Measurements from ENCODE around the gene STAU1. TPM values are rescaled to one million over a fixed set of nuclear protein-coding genes. Genes with fewer than 3 reads are reported as not detected.

STAU1 gene
- total and polyA plus RNA-seq, 2 of the 13 experiments (the other 11 are each of a cell fraction or from before 2014, with no cell fraction given): 119 to 133 TPM

DNA sequence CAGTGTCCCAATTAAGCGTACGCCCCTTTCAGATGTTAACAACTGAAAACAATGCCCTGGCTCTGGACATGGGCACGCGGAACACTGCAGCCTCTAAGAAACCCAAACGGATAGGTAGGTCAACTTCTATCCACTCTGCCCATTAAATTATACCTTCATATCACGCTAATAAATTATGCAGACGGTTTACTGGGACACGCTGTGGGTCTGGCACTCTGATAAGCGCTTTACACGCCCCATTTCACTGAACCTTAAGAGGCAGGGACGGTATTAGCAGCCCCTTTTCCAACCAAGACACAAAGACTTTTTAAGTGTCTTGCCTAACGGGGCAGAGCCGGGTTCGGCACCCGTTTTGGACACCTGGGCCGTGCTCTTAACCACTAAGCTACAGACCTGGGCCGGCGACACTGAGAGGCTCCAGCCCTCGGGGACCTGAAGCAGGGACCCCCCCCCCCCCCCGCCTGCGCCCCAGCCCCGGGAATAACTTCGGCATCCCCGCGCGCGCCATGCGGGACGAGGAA lies 744 bp downstream of the STAU1 start (continued):
- TF ChIP-seq, protein P1, sequence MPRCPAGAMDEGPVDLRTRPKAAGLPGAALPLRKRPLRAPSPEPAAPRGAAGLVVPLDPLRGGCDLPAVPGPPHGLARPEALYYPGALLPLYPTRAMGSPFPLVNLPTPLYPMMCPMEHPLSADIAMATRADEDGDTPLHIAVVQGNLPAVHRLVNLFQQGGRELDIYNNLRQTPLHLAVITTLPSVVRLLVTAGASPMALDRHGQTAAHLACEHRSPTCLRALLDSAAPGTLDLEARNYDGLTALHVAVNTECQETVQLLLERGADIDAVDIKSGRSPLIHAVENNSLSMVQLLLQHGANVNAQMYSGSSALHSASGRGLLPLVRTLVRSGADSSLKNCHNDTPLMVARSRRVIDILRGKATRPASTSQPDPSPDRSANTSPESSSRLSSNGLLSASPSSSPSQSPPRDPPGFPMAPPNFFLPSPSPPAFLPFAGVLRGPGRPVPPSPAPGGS (CRISPR knock-in tag; IDR thresholded peaks at IDR 0.05): no peak
- TF ChIP-seq PHB2 (IDR thresholded peaks at IDR 0.05; ENCODE audit: partially characterized antibody) (no peak), RBM39 (IDR thresholded peaks at IDR 0.05; ENCODE audit: low read depth, low read length, poor library complexity, severe bottlenecking) (no peak), RBAK (CRISPR knock-in tag; IDR thresholded peaks at IDR 0.05) (no peak), CREM (IDR thresholded peaks at IDR 0.05) (no peak), CREM (CRISPR knock-in tag; IDR thresholded peaks at IDR 0.05) (no peak), ZNF414 (CRISPR knock-in tag; IDR thresholded peaks at IDR 0.05) (peak; percentile 52; the same call in 1 of the 2 replicates), ZNF331 (CRISPR knock-in tag; IDR thresholded peaks at IDR 0.05) (no peak), CBX2 (IDR thresholded peaks at IDR 0.05; ENCODE audit: low read depth, low read length) (no peak), CBX2 (CRISPR knock-in tag; IDR thresholded peaks at IDR 0.05; ENCODE audit: low read depth) (no peak), ZNF598 (CRISPR knock-in tag; IDR thresholded peaks at IDR 0.05; ENCODE audit: borderline replicate concordance) (no peak), ZBTB14 (CRISPR knock-in tag; IDR thresholded peaks at IDR 0.05) (no peak), ZNF232 (CRISPR knock-in tag; IDR thresholded peaks at IDR 0.05; ENCODE audit: borderline replicate concordance) (no peak), ZBTB38 (CRISPR knock-in tag; IDR thresholded peaks at IDR 0.05) (no peak; the same call in 1 of the 2 replicates), ZNF577 (CRISPR knock-in tag; IDR thresholded peaks at IDR 0.05; ENCODE audit: borderline replicate concordance, low read depth) (peak; percentile 29; the same call in 1 of the 2 replicates), SNRNP70 (IDR thresholded peaks at IDR 0.05; ENCODE audit: low read depth, low read length) (no peak), MED1 (CRISPR knock-in tag; IDR thresholded peaks at IDR 0.05) (no peak)
- TF ChIP-seq, protein P2, sequence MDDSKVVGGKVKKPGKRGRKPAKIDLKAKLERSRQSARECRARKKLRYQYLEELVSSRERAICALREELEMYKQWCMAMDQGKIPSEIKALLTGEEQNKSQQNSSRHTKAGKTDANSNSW (CRISPR knock-in tag; IDR thresholded peaks at IDR 0.05; ENCODE audit: borderline replicate concordance): no peak
- TF ChIP-seq, protein P3, sequence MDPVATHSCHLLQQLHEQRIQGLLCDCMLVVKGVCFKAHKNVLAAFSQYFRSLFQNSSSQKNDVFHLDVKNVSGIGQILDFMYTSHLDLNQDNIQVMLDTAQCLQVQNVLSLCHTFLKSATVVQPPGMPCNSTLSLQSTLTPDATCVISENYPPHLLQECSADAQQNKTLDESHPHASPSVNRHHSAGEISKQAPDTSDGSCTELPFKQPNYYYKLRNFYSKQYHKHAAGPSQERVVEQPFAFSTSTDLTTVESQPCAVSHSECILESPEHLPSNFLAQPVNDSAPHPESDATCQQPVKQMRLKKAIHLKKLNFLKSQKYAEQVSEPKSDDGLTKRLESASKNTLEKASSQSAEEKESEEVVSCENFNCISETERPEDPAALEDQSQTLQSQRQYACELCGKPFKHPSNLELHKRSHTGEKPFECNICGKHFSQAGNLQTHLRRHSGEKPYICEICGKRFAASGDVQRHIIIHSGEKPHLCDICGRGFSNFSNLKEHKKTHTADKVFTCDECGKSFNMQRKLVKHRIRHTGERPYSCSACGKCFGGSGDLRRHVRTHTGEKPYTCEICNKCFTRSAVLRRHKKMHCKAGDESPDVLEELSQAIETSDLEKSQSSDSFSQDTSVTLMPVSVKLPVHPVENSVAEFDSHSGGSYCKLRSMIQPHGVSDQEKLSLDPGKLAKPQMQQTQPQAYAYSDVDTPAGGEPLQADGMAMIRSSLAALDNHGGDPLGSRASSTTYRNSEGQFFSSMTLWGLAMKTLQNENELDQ (CRISPR knock-in tag; IDR thresholded peaks at IDR 0.05; ENCODE audit: borderline replicate concordance): no peak
- TF ChIP-seq, protein P4, sequence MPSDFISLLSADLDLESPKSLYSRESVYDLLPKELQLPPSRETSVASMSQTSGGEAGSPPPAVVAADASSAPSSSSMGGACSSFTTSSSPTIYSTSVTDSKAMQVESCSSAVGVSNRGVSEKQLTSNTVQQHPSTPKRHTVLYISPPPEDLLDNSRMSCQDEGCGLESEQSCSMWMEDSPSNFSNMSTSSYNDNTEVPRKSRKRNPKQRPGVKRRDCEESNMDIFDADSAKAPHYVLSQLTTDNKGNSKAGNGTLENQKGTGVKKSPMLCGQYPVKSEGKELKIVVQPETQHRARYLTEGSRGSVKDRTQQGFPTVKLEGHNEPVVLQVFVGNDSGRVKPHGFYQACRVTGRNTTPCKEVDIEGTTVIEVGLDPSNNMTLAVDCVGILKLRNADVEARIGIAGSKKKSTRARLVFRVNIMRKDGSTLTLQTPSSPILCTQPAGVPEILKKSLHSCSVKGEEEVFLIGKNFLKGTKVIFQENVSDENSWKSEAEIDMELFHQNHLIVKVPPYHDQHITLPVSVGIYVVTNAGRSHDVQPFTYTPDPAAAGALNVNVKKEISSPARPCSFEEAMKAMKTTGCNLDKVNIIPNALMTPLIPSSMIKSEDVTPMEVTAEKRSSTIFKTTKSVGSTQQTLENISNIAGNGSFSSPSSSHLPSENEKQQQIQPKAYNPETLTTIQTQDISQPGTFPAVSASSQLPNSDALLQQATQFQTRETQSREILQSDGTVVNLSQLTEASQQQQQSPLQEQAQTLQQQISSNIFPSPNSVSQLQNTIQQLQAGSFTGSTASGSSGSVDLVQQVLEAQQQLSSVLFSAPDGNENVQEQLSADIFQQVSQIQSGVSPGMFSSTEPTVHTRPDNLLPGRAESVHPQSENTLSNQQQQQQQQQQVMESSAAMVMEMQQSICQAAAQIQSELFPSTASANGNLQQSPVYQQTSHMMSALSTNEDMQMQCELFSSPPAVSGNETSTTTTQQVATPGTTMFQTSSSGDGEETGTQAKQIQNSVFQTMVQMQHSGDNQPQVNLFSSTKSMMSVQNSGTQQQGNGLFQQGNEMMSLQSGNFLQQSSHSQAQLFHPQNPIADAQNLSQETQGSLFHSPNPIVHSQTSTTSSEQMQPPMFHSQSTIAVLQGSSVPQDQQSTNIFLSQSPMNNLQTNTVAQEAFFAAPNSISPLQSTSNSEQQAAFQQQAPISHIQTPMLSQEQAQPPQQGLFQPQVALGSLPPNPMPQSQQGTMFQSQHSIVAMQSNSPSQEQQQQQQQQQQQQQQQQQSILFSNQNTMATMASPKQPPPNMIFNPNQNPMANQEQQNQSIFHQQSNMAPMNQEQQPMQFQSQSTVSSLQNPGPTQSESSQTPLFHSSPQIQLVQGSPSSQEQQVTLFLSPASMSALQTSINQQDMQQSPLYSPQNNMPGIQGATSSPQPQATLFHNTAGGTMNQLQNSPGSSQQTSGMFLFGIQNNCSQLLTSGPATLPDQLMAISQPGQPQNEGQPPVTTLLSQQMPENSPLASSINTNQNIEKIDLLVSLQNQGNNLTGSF (CRISPR knock-in tag; IDR thresholded peaks at IDR 0.05): no peak
